ENCODE data around the gene STAU1.

STAU1 gene

GRCh38 chr20:49231471-49231870, 43.3 kb upstream of the STAU1 start:
- H3K4me1 Mint-ChIP-seq: no peaks in the 10 kb centered on the region
- TF ChIP-seq CTCF (IDR thresholded peaks at IDR 0.05): no peak
- DNase-seq: no peak
- no peak overlapping the region for H3K27ac Mint-ChIP-seq
- peaks cover 70% of the 10 kb centered on the region for H3K36me3 Mint-ChIP-seq (ENCODE audit: low read depth)
- H3K4me3 Mint-ChIP-seq: no peak overlapping the region
- peaks cover 3% of the 10 kb centered on the region for H3K27me3 Mint-ChIP-seq (ENCODE audit: low read depth, poor library complexity)
- H3K9me3 Mint-ChIP-seq: no peaks in the 10 kb centered on the region

- no peaks in the 10 kb centered on the region for H3K4me1 Mint-ChIP-seq
- peaks cover 3% of the 10 kb centered on the region for H3K27me3 Mint-ChIP-seq (ENCODE audit: low read depth, poor library complexity)
- no peak overlapping the region for H3K4me3 Mint-ChIP-seq
- TF ChIP-seq CTCF (IDR thresholded peaks at IDR 0.05): no peak
- H3K9me3 Mint-ChIP-seq: no peaks in the 10 kb centered on the region
- H3K27ac Mint-ChIP-seq: no peak overlapping the region
- DNase-seq: no peak
- peaks cover 72% of the 10 kb centered on the region for H3K36me3 Mint-ChIP-seq (ENCODE audit: low read depth)
Measured at GRCh38 chr20:49230561-49231133, 42.5 kb upstream of the STAU1 start.

DNA sequence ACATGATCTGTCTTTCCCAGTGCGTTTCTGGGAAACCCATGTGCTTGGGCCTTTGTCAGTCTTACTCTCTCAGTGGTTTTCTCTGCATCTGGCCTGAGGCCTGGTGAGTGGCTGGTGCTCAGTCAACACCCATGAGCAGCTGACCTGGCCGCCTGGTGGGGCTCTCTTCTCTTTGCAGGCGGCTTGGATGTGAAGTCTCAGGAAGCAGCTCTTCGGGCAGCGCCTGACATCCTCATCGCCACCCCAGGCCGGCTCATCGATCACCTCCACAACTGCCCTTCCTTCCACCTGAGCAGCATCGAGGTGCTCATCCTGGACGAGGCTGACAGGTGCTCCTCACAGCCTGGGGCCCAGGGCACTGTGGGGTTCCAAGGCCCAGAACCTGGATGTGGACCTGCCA, 41.9 kb upstream of the STAU1 start:
- no peak for DNase-seq
- no peak overlapping the region for H3K27ac Mint-ChIP-seq
- peaks cover 74% of the 10 kb centered on the region for H3K36me3 Mint-ChIP-seq (ENCODE audit: low read depth)

GRCh38 chr20:49229381-49229780, 41.2 kb upstream of the STAU1 start:
- H3K9me3 Mint-ChIP-seq: no peaks in the 10 kb centered on the region
- no peak overlapping the region for H3K4me3 Mint-ChIP-seq
- peaks cover 3% of the 10 kb centered on the region for H3K27me3 Mint-ChIP-seq (ENCODE audit: low read depth, poor library complexity)
- no peaks in the 10 kb centered on the region for H3K4me1 Mint-ChIP-seq
- peaks cover 74% of the 10 kb centered on the region for H3K36me3 Mint-ChIP-seq (ENCODE audit: low read depth)
- no peak overlapping the region for H3K27ac Mint-ChIP-seq
- DNase-seq: no peak
- no peak for TF ChIP-seq CTCF (IDR thresholded peaks at IDR 0.05)

More for the DNA sequence above, 41.9 kb upstream of the STAU1 start:
- no peak overlapping the region for H3K4me3 Mint-ChIP-seq
- H3K4me1 Mint-ChIP-seq: no peaks in the 10 kb centered on the region
- no peak for TF ChIP-seq CTCF (IDR thresholded peaks at IDR 0.05)
- H3K27me3 Mint-ChIP-seq (ENCODE audit: low read depth, poor library complexity): peaks cover 3% of the 10 kb centered on the region
- H3K9me3 Mint-ChIP-seq: no peaks in the 10 kb centered on the region

- H3K9me3 Mint-ChIP-seq: no peaks in the 10 kb centered on the region
- H3K4me1 Mint-ChIP-seq: no peaks in the 10 kb centered on the region
- peaks cover 74% of the 10 kb centered on the region for H3K36me3 Mint-ChIP-seq (ENCODE audit: low read depth)
- peak overlapping the region; percentile 51 for H3K27ac Mint-ChIP-seq
- peaks cover 3% of the 10 kb centered on the region for H3K27me3 Mint-ChIP-seq (ENCODE audit: low read depth, poor library complexity)
- TF ChIP-seq CTCF (IDR thresholded peaks at IDR 0.05): no peak
- no peak for DNase-seq
- no peak overlapping the region for H3K4me3 Mint-ChIP-seq
Measured at GRCh38 chr20:49228676-49229075, 40.5 kb upstream of the STAU1 start.

GRCh38 chr20:49225896-49226295, 37.8 kb upstream of the STAU1 start:
- H3K27ac Mint-ChIP-seq: no peak overlapping the region
- peaks cover 71% of the 10 kb centered on the region for H3K36me3 Mint-ChIP-seq (ENCODE audit: low read depth)
- H3K27me3 Mint-ChIP-seq (ENCODE audit: low read depth, poor library complexity): peaks cover 7% of the 10 kb centered on the region
- H3K4me1 Mint-ChIP-seq: peaks cover 1% of the 10 kb centered on the region
- DNase-seq: no peak
- no peak for TF ChIP-seq CTCF (IDR thresholded peaks at IDR 0.05)
- no peak overlapping the region for H3K4me3 Mint-ChIP-seq
- H3K9me3 Mint-ChIP-seq: no peaks in the 10 kb centered on the region

Data from nephron progenitor cell (in vitro differentiated cells).